IMR-90 (cell line): Measurements from ENCODE around the gene SLC6A11. TPM values are rescaled to one million over a fixed set of nuclear protein-coding genes. Genes with fewer than 3 reads are reported as not detected.

Source experiments
- ATAC-seq: fragments of 200-7000 bp; cut with Tn5 transposase; 2 replicates; pipeline ENCODE4 v1.9.1; 2020; ENCODE audit warnings: low read depth, mild to moderate bottlenecking, moderate library complexity
- BruUV-seq: library from RNA; stranded (reverse); fragments of 400-500 nt; replicated peaks from 2 replicates; lab custom pipeline; 2021; lab: Mats Ljungman, UMichigan
- CTCF ChIA-PET: fragments of 300-600 bp; formaldehyde crosslinking; extraction: SDS; loops from one replicate; lab custom pipeline; 2021; ENCODE audit warnings: antibody characterized with exemption; lab: Yijun Ruan, JAX
- POLR2A ChIA-PET: fragments of 300-600 bp; sonication (Branson Sonifier 250); formaldehyde crosslinking; loops from one replicate; lab custom pipeline; 2022; ENCODE audit warnings: antibody characterized with exemption; ENCODE audit not compliant: unreplicated experiment; lab: Charles Lee
- DNase-seq: peaks from one replicate; pipeline ENCODE4 v3.0.0; 2013
- H2AFZ ChIP-seq: replicated peaks from 2 replicates; pipeline ENCODE3; 2013; ENCODE audit warnings: low read length, mild to moderate bottlenecking; ENCODE audit not compliant: poor library complexity
- H2AK5ac ChIP-seq: 2 replicates; pipeline ENCODE4 v1.6.1; 2013; ENCODE audit warnings: low read depth, low read length, inconsistent platforms
- H2AK9ac ChIP-seq: replicated peaks from 2 replicates; pipeline ENCODE3; 2013; ENCODE audit warnings: mild to moderate bottlenecking, low read depth, low read length, moderate library complexity; ENCODE audit not compliant: poor library complexity
- H2BK120ac ChIP-seq: 2 replicates; pipeline ENCODE4 v1.6.1; 2013; ENCODE audit warnings: low read depth, low read length, inconsistent platforms
- H2BK15ac ChIP-seq: 3 replicates; pipeline ENCODE4 v1.6.1; 2013; ENCODE audit warnings: low read depth, low read length, inconsistent platforms
- H2BK20ac ChIP-seq: 2 replicates; pipeline ENCODE4 v1.6.1; 2013; ENCODE audit warnings: low read depth, mild to moderate bottlenecking, inconsistent platforms, low read length, moderate library complexity
- H2BK5ac ChIP-seq: 2 replicates; pipeline ENCODE4 v1.6.1; 2013; ENCODE audit warnings: mild to moderate bottlenecking, low read depth, low read length, inconsistent platforms; ENCODE audit not compliant: poor library complexity, severe bottlenecking
- H3K14ac ChIP-seq: replicated peaks from 2 replicates; pipeline ENCODE4 v1.6.1; 2013; ENCODE audit warnings: low read depth, low read length, inconsistent platforms
- H3K18ac ChIP-seq: 2 replicates; pipeline ENCODE4 v1.6.1; 2013; ENCODE audit warnings: low read depth, low read length, control low read depth
- H3K23ac ChIP-seq: 2 replicates; pipeline ENCODE4 v1.6.1; 2013; ENCODE audit warnings: low read depth, low read length, inconsistent platforms
- H3K27ac ChIP-seq: 2 replicates; pipeline ENCODE4 v1.5.1; 2013; ENCODE audit warnings: mild to moderate bottlenecking, control low read depth, low read length; ENCODE audit not compliant: insufficient read depth
- H3K27me3 ChIP-seq: 2 replicates; pipeline ENCODE4 v1.6.1; 2013; ENCODE audit warnings: low read length; ENCODE audit not compliant: control insufficient read depth, insufficient read depth
- H3K36me3 ChIP-seq: 2 replicates; pipeline ENCODE4 v1.6.1; 2013; ENCODE audit warnings: low read length, mixed read lengths; ENCODE audit not compliant: control insufficient read depth, insufficient read depth
- H3K4ac ChIP-seq: 2 replicates; pipeline ENCODE4 v1.6.1; 2013; ENCODE audit warnings: low read depth, low read length, inconsistent platforms
- H3K4me1 ChIP-seq: 2 replicates; pipeline ENCODE4 v1.6.1; 2013; ENCODE audit warnings: low read length, mixed read lengths; ENCODE audit not compliant: control insufficient read depth, insufficient read depth
- H3K4me2 ChIP-seq: 2 replicates; pipeline ENCODE4 v1.6.1; 2013; ENCODE audit warnings: low read depth, mild to moderate bottlenecking, control low read depth, low read length, moderate library complexity
- H3K4me3 ChIP-seq: 2 replicates; pipeline ENCODE4 v1.5.1; 2013; ENCODE audit warnings: low read depth, mild to moderate bottlenecking, control low read depth, low read length, moderate library complexity; ENCODE audit not compliant: insufficient read depth
- H3K56ac ChIP-seq: 2 replicates; pipeline ENCODE4 v1.6.1; 2013; ENCODE audit warnings: low read length, inconsistent platforms; ENCODE audit not compliant: insufficient read depth; ENCODE audit errors: extremely low read depth
- H3K79me1 ChIP-seq, 2 experiments: 2 replicates each; pipeline ENCODE4 v1.6.1; 2013; ENCODE audit warnings: low read length in 2 of 2, inconsistent platforms in 1 of 2, low read depth in 1 of 2
- H3K9ac ChIP-seq: 2 replicates; pipeline ENCODE4 v1.6.1; 2013; ENCODE audit warnings: low read depth, low read length, control low read depth
- H3K9me1 ChIP-seq: 2 replicates; pipeline ENCODE4 v1.6.1; 2013; ENCODE audit warnings: low read length, inconsistent platforms; ENCODE audit not compliant: insufficient read depth
- H3K9me3 ChIP-seq: 2 replicates; pipeline ENCODE4 v1.6.1; 2013; ENCODE audit warnings: low read length; ENCODE audit not compliant: control insufficient read depth, insufficient read depth
- H4K20me1 ChIP-seq: 2 replicates; pipeline ENCODE4 v1.6.1; 2013; ENCODE audit warnings: low read length, inconsistent platforms; ENCODE audit not compliant: insufficient read depth
- H4K5ac ChIP-seq: 2 replicates; pipeline ENCODE4 v1.6.1; 2013; ENCODE audit warnings: mild to moderate bottlenecking, low read depth, low read length, control low read depth
- H4K8ac ChIP-seq, 2 experiments: 2 replicates each; pipeline ENCODE4 v1.6.1; 2013; ENCODE audit warnings: low read depth in 2 of 2, low read length in 2 of 2, control low read depth in 1 of 2, inconsistent platforms in 1 of 2
- H4K91ac ChIP-seq: 2 replicates; pipeline ENCODE4 v1.6.1; 2013; ENCODE audit warnings: low read depth, low read length, inconsistent platforms; ENCODE audit not compliant: insufficient read depth
- BHLHE40 ChIP-seq: fragments of 150-350 bp; IDR thresholded peaks from 2 replicates; pipeline ENCODE4 v1.6.1; 2016; ENCODE audit warnings: mild to moderate bottlenecking, low read depth, low read length
- CEBPB ChIP-seq: IDR thresholded peaks from 2 replicates; pipeline ENCODE4 v1.6.1; 2012; ENCODE audit warnings: low read depth, low read length, improper control_type of control experiment
- CHD1 ChIP-seq: IDR thresholded peaks from 2 replicates; pipeline ENCODE4 v1.6.1; 2012; ENCODE audit warnings: low read depth, low read length, improper control_type of control experiment
- CTCF ChIP-seq: conservative IDR thresholded peaks from 2 replicates; pipeline ENCODE4 v1.5.1; 2012; ENCODE audit warnings: mild to moderate bottlenecking, low read depth, low read length, improper control_type of control experiment
- ELK1 ChIP-seq: fragments of 150-350 bp; IDR thresholded peaks from 2 replicates; pipeline ENCODE4 v1.6.1; 2016; ENCODE audit warnings: low read depth, mild to moderate bottlenecking, low read length, moderate library complexity, borderline replicate concordance
- FOS ChIP-seq: fragments of 150-350 bp; IDR thresholded peaks from 2 replicates; pipeline ENCODE4 v1.6.1; 2016; ENCODE audit warnings: low read depth, low read length
- MAFK ChIP-seq: IDR thresholded peaks from 2 replicates; pipeline ENCODE4 v1.6.1; 2012; ENCODE audit warnings: low read depth, low read length, improper control_type of control experiment
- MXI1 ChIP-seq: IDR thresholded peaks from 2 replicates; pipeline ENCODE4 v1.6.1; 2012; ENCODE audit warnings: low read depth, mild to moderate bottlenecking, low read length, moderate library complexity, borderline replicate concordance
- NFE2L2 ChIP-seq: fragments of 150-350 bp; IDR thresholded peaks from 2 replicates; pipeline ENCODE4 v1.6.1; 2016; ENCODE audit warnings: low read depth, mild to moderate bottlenecking, low read length
- RAD21 ChIP-seq: IDR thresholded peaks from 2 replicates; pipeline ENCODE4 v1.6.1; 2012; ENCODE audit warnings: low read length, improper control_type of control experiment
- RCOR1 ChIP-seq: IDR thresholded peaks from 2 replicates; pipeline ENCODE4 v1.6.1; 2012; ENCODE audit warnings: mild to moderate bottlenecking, low read length, improper control_type of control experiment; ENCODE audit not compliant: insufficient replicate concordance
- RFX5 ChIP-seq: IDR thresholded peaks from 2 replicates; pipeline ENCODE4 v1.8.0; 2012; ENCODE audit warnings: low read depth, mild to moderate bottlenecking, low read length, moderate library complexity
- WGBS, 2 experiments: methylation state at CpG; one replicate each; pipeline versions ENCODE4 v1.1.5 to v1.1.7; 2013; ENCODE audit warnings: missing lambda C conversion rate in 2 of 2; ENCODE audit not compliant: insufficient read length in 1 of 2; ENCODE audit errors: extremely low coverage in 2 of 2; 5-methylcytosine and 5-hydroxymethylcytosine counted together
- dilution Hi-C: fragments of 300-500 bp; cut with HindIII; formaldehyde crosslinking; loops from one replicate; pipeline ENCODE4 v1.14.3; 2018; ENCODE audit warnings: low sequenced_read_pairs; ENCODE audit not compliant: unreplicated experiment
- in situ Hi-C: fragments of 300-500 bp; cut with MboI; formaldehyde crosslinking; loops from 3 replicates; pipeline ENCODE4 v1.14.3; 2019; ENCODE audit warnings: low sequenced_read_pairs, inconsistent platforms, mixed read lengths
- intact Hi-C: fragments of 100-400 bp; cut with micrococcal nuclease; formaldehyde crosslinking; loops from 2 replicates; pipeline ENCODE4 v1.10.0; 2022
- polyA plus RNA-seq, 3 experiments: library from polyadenylated mRNA; depleted of rRNA; stranded (reverse); fragments of >200 nt; gene quantifications; 2 replicates each; pipeline ENCODE4 v1.2.3, GENCODE V29; 2012; ENCODE audit warnings: low replicate concordance in 1 of 3
- total RNA-seq: library from RNA; depleted of rRNA; stranded (reverse); fragments of >200 nt; gene quantifications from 2 replicates; pipeline ENCODE4 v1.2.3, GENCODE V29; 2012

SLC6A11 gene
- total and polyA plus RNA-seq, 2 of the 4 experiments (the other 2 are of a cell fraction), result not detected

- H4K8ac ChIP-seq, result no peak overlapping the region
- no peak for TF ChIP-seq NFE2L2
- no peak for TF ChIP-seq ELK1
- no peak for TF ChIP-seq CHD1
- TF ChIP-seq MXI1, result no peak
- no peak for TF ChIP-seq CEBPB
- TF ChIP-seq RCOR1, result no peak
- no peak for TF ChIP-seq RAD21
- TF ChIP-seq BHLHE40, result no peak
- TF ChIP-seq FOS, result no peak
- TF ChIP-seq CTCF, result no peak
- no peak for TF ChIP-seq RFX5
- no peak for TF ChIP-seq MAFK
- no peaks in the 10 kb centered on the region for H3K9me3 ChIP-seq
- 0 out of 2 replicates have a peak, but pooled peaks cover 4% of the 10 kb centered on the region for H3K9me1 ChIP-seq
- H3K4me1 ChIP-seq, result no peaks in the 10 kb centered on the region
- intact Hi-C loops, result no loop called here
- no peak overlapping the region for H2AK5ac ChIP-seq
- ChIA-PET CTCF (no interaction called here), POLR2A (no interaction called here)
- H2BK5ac ChIP-seq, result no peak overlapping the region
- no TSS peak for BruUV-seq
- no peak overlapping the region for H4K5ac ChIP-seq
- dilution Hi-C loops, result no loop called here
- H3K14ac ChIP-seq, result no peak overlapping the region
- H3K4me2 ChIP-seq, result no peak overlapping the region
- H3K4ac ChIP-seq, result no peak overlapping the region
- WGBS, 2 experiments, result no CpG with 5 or more reads among the region's 3 CpGs
- H3K4me3 ChIP-seq, result no peak overlapping the region
- no peak overlapping the region for H2AFZ ChIP-seq
- H3K79me1 ChIP-seq, result no peaks in the 10 kb centered on the region
- H2BK15ac ChIP-seq, result no peak overlapping the region
- H2BK20ac ChIP-seq, result no peak overlapping the region
- no peak overlapping the region for H3K27ac ChIP-seq
- no peak overlapping the region for H2AK9ac ChIP-seq
- 0 out of 2 replicates have a peak, but pooled peaks cover 4% of the 10 kb centered on the region for H4K20me1 ChIP-seq
- H3K27me3 ChIP-seq, result peaks cover 35% of the 10 kb centered on the region
- no peak overlapping the region for H3K18ac ChIP-seq
- in situ Hi-C loops, result loop anchor here (5.0 kb wide), 1 partner anchor 105 kb away; no protein-coding TSS in a partner anchor
- ATAC-seq (no peak), DNase-seq (no peak)
- H3K56ac ChIP-seq, result no peak overlapping the region
- H3K23ac ChIP-seq, result no peak overlapping the region
- no peak overlapping the region for H4K91ac ChIP-seq
- H3K36me3 ChIP-seq, result no peaks in the 10 kb centered on the region
- no peak overlapping the region for H2BK120ac ChIP-seq
- no peak overlapping the region for H3K9ac ChIP-seq
These were observed 136.5 kb downstream of the SLC6A11 start for GRCh38 chr3:10952525-10952924.
